Measurements from ENCODE around the gene ERF. TPM values are rescaled to one million over a fixed set of nuclear protein-coding genes. Genes with fewer than 3 reads are reported as not detected.

ERF gene
- total and polyA plus RNA-seq, 10 of the 15 experiments (the other 5 are each of a cell fraction or from before 2014, with no cell fraction given), result 0.02 to 51.8 (median 14.4) TPM

GRCh38 chr19:42254850-42255765, at the start of gene ERF (continued):
- no peak for TF ChIP-seq TARDBP (IDR thresholded peaks at IDR 0.05; ENCODE audit: borderline replicate concordance)
- TF ChIP-seq CREM (IDR thresholded peaks at IDR 0.05; ENCODE audit: low read depth), result peak; percentile 80
- no peak for TF ChIP-seq SRF (IDR thresholded peaks at IDR 0.05; ENCODE audit: low read depth in 2 of 2, low read length in 2 of 2)
- TF ChIP-seq NR2C1 (IDR thresholded peaks at IDR 0.05), result no peak; the same call in 1 of the 2 replicates
- TF ChIP-seq SKIL (IDR thresholded peaks at IDR 0.05; ENCODE audit: low read depth, poor library complexity, severe bottlenecking), result no peak
- TF ChIP-seq TBL1XR1 (IDR thresholded peaks at IDR 0.05; ENCODE audit: low read depth, low read length), result no peak
- no peak for TF ChIP-seq REST (IDR thresholded peaks at IDR 0.05; ENCODE audit: low read depth, low read length)
- TF ChIP-seq HDAC2 (IDR thresholded peaks at IDR 0.05), result no peak
- TF ChIP-seq IRF5 (IDR thresholded peaks at IDR 0.05; ENCODE audit: borderline replicate concordance), result no peak
- TF ChIP-seq USF2 (IDR thresholded peaks at IDR 0.05; ENCODE audit: borderline replicate concordance, low read depth, low read length), result no peak
- TF ChIP-seq LARP7 (IDR thresholded peaks at IDR 0.05), result peak; percentile 91
- TF ChIP-seq CREB1 (IDR thresholded peaks at IDR 0.05; ENCODE audit: low read depth), result peak; percentile 94
- no peak for TF ChIP-seq RUNX3 (IDR thresholded peaks at IDR 0.05; ENCODE audit: low read length)
- TF ChIP-seq EP300 (IDR thresholded peaks at IDR 0.05; ENCODE audit: borderline replicate concordance in 1 of 2, control insufficient read depth in 1 of 2, low read depth in 2 of 2, low read length in 2 of 2), result no peak
- TF ChIP-seq ZNF687 (IDR thresholded peaks at IDR 0.05), result no peak; the same call in 1 of the 2 replicates
- no peak for TF ChIP-seq ZNF274 (IDR thresholded peaks at IDR 0.05; ENCODE audit: insufficient read depth, insufficient read length)
